GM18520 (cell line): Measurements from ENCODE around the gene EVA1A.

Source experiments
- ATAC-seq: cut with Tn5 transposase; IDR thresholded peaks from one replicate; pipeline ENCODE4 v1.9.1; 2021; ENCODE audit not compliant: unreplicated experiment

The EVA1A gene

GRCh38 chr2:75519843-75520242, 40.9 kb downstream of the EVA1A start:
- ATAC-seq = no peak

- ATAC-seq = no peak
These were observed 41.9 kb downstream of the EVA1A start for GRCh38 chr2:75518638-75519465.

GRCh38 chr2:75517547-75518230, 43.0 kb downstream of the EVA1A start:
- ATAC-seq = no peak

GRCh38 chr2:75516378-75517360, 44.1 kb downstream of the EVA1A start:
- no peak for ATAC-seq

GRCh38 chr2:75515584-75516368, 45.0 kb downstream of the EVA1A start:
- no peak for ATAC-seq

- no peak for ATAC-seq
These were observed 47.0 kb downstream of the EVA1A start for GRCh38 chr2:75513616-75514170.

GRCh38 chr2:75512455-75513212, 48.1 kb downstream of the EVA1A start:
- no peak for ATAC-seq

GRCh38 chr2:75506101-75506697, 54.5 kb downstream of the EVA1A start:
- no peak for ATAC-seq

GRCh38 chr2:75505012-75505411, 55.7 kb downstream of the EVA1A start:
- ATAC-seq = no peak

GRCh38 chr2:75503048-75503607, 57.6 kb downstream of the EVA1A start:
- no peak for ATAC-seq

- no peak for ATAC-seq
These were observed 60.1 kb downstream of the EVA1A start for GRCh38 chr2:75500633-75501032.

- no peak for ATAC-seq
These were observed 61.2 kb downstream of the EVA1A start for GRCh38 chr2:75499534-75499933.

GRCh38 chr2:75498907-75499306, 61.8 kb downstream of the EVA1A start:
- ATAC-seq = no peak

- ATAC-seq = no peak
These were observed 63.5 kb downstream of the EVA1A start for GRCh38 chr2:75497256-75497655.

- ATAC-seq = no peak
These were observed 64.9 kb downstream of the EVA1A start for GRCh38 chr2:75495862-75496261.

GRCh38 chr2:75494137-75494769, 66.5 kb downstream of the EVA1A start:
- no peak for ATAC-seq

- ATAC-seq = no peak
These were observed 67.5 kb downstream of the EVA1A start for GRCh38 chr2:75493230-75493629.

GRCh38 chr2:75491129-75491753, 69.5 kb downstream of the EVA1A start:
- ATAC-seq = no peak
